Measurements from ENCODE around the gene CMTM7.

The CMTM7 gene

DNA sequence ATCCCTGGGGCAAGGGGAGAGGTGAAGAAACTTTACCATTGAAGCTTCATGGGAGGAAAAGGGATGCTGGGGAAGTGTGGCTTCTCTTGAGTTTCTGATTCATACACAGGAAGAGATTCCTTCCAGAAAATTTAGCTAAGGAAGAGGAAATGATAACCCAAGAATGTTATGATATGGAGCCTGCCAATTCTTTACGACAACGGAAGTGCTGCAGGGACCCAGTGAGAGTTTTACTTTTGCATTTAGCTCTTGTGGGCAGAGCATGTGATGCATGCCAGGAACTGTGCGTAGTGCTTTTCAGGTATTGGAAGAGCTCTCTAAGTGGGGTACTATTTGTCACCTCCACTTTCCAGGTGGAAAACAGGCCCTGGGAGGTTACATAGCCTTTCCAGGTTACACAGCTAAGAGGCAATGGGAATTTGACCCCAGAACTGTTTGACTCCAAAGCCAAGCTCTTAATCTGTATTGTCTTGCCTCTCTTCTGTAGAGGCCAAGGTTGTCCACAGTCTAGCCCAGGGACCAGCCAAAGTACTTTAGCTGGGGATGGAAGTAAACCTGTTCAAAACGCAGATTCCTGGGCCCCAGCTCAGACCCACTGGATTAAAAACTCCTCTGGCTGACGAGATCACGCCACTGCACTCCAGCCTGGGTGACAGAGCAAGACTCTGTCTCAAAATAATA, 23.0 kb downstream of the CMTM7 start:
- DNase-seq, result peak; percentile 53

DNA sequence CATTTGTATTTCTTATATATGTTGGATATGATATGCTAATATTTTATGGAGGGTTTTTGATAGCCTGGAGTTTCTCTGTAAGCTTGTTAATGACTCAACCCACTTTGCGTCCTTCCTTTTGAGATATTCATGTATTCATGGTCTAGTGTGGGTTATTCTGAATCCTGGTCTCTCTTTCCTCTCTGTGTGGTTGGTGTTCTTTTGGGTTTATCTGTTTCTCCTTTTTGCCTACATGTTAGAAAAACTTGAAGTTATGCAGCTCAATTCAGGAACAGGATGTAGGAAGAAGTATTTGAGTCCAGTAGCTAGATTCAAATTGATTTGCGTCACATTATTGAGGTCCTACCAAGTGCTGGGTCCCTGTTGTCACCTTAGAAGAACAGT, 28.1 kb downstream of the CMTM7 start:
- no peak for DNase-seq

DNA sequence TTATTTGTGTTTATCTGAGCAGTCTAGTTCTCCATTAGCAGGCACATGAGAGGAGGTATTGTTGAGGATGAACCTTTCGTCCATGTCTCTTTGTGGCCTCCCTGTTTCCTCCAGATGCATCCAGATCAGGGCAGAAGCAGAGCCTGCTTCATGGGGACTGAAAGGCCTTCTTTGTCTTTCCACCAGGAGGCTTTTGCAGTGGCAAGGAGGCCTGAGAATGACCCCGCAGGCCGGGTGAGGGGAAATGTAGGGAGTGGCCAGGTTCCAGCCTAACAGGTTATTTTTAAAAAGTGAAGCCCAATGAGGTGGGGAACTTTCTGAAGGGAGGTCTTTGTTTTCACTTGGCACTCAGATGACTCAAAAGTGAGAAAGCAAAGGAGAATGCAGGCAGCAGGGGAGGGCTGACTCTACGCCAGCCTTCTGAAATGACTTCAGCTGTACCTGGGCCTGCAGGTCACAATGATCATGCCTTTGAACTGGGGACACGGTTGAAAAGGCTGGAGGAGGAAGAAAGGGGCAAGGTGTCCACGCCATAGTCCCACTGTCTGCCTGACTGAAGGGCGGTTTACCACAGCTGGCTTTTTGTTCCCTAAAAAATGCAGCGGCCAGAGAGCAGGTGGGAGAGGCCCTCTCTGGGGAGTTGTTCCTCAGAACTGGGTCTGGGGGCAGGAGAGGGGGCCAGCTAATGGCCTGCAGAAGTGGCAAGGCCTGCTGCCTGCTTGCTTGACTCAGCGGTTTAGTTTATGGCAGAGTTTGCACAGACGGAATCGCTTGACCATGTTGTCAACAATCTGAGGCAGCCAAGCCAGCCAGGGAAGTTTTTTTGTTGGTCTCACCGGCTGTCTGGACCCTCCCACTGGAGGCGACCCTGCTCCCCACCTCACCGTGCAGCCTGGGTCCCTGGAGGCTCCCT, 28.7 kb downstream of the CMTM7 start:
- peak; percentile 44 for DNase-seq

DNA sequence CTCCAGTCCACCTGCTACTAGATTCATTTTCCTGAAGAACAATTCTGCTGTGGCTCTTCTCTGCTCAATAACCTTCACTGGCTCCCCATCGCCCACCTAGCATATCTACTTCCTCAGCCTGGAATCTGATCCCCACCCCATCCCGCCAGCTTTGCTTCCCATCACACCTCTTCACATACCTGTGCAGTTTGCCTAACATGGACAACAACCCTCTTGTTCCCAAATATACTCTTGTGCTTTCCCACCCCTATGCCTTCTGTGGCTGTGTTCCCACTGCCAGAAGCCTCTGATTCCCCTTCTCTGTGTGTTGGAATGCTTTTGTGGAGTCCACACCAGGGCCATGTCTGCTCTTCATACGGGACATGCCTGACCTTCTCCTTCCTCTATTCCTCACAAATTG, 29.5 kb downstream of the CMTM7 start:
- no peak for DNase-seq

DNA sequence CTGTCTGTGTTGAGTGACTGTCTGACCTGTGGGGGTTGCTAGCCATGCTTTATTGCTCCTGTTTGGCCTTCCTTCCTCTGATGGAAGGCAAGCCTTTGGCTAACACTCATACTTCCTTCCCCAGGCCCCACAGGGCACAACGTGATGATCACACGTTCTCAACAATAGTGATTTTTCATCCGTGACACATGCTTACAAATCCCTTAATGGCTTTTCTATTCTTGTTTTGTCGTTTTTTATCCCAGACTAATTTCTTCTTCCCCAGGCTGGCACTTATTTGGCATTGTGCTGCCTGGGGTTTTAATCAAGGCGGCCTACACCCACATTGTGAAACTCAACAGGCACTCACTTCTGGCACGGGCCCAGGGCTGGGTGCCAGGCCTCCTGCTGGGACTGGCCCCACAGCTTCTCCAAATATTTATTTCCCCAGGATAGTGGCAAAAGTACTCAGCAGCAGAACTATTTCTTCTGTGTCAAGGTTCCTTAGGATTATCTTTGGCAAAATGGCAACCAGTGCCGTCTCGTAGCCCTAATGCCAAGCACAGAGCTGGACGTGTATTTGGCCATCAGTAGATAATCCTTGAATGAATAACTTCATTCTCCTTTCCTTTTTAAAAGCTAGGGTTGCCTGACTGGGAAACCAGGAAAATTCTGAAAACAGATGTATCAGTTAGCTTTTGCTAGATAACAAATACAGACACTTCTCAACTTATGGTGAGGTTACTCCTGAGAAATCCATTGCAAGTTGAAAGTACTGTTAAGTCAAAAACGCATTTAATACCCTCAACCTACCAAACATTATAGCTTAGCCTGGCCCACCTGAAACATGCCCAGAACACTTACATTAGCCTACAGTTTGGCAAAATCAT, 30.6 kb downstream of the CMTM7 start:
- DNase-seq, result no peak

DNA sequence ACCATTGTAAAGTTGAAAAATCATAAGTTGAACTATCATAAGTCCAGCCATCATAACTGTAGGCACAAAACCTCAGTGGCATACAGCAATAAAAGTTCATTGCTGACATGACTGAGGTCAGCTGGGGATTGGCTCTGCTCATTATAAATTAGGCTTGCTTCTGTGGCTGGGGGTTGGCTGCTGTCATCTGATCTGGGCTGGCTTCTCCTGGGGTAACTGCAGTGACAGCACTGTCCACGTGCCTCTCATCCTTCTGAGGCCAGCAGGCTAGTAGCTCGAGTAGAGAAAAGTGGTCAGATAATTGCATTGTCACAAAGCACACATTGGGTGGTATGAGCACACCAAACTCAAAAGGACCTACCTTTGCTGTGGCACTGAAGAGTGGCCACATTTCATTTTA, 31.3 kb downstream of the CMTM7 start:
- no peak for DNase-seq

DNA sequence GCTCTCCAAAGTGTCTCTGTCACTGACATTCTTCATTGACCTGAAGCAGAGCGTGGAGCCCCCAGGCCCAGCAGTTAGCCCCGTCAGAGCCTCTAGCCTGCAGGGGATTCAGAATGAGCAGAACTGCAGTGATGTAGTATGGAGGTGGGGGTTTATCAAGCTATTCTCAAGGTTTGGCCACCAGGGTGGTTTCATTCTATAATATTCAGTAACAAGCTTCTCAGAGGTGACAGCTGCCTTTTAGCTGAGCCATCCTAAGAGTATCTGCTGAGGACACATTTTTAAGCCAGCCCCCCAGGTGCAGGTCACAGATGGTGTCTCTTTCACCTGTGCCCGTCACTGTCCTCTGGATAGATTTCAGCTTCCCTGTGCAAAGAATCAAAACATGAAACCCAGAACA, 31.9 kb downstream of the CMTM7 start:
- no peak for DNase-seq

DNA sequence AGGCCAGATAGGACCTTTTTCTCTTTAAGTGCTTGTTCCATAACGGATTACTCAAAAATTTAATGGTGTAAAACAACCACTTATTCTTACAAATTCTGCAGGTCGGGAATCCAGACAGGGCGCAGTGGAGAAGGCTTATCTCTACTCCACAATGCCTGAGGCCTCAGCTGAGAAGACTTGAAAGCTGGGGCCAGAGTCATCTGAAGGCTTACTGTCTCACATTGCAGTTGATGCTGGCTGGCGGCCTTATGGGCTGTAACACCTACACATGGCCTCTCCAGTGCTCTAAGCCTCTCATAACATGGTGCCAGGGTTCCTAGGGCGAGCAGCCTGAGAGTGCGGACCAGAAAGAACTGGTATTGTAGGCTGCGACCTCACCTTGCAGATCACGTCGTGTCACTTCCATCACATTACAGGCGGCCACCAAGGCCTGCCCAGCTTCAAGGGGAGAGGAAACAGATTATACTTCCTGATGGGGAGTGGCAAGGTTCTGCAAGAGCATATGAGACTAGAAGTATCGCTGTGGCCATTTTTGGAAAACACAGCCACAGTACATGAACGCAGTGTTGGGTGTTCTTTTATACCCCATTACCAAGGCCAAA, 32.4 kb downstream of the CMTM7 start:
- DNase-seq, result peak; percentile 45

DNA sequence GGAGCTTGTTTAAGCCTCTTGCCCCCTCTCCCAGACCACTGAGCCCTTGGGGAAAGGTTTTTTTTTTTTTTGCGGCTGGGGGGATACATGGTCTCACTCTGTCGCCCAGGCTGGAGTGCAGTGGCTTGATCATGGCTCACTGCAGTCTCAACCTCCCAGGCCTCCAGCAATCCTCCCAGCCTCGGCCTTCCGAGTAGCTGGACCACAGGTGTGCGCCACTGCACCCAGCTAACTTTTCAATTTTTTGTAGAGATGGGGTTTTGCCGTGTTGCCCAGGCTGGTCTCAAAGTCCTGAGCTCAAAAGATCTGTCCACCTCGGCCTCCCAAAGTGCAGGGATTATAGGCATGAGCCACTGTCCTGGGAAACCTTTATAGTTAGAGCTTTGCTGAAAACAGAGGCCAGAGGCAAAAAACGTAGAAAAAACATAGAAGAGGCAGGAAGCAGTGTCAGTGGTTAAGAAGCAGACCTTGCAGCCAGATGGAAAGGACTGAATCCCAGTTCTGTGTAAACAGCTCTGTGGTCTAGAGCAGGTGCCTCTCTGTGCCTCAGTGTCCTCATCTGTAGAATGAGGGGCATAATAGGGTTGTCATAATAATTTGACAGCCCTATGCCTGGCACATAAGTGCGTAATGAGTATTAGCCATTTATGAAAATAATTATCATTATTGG, 33.1 kb downstream of the CMTM7 start:
- no peak for DNase-seq

DNA sequence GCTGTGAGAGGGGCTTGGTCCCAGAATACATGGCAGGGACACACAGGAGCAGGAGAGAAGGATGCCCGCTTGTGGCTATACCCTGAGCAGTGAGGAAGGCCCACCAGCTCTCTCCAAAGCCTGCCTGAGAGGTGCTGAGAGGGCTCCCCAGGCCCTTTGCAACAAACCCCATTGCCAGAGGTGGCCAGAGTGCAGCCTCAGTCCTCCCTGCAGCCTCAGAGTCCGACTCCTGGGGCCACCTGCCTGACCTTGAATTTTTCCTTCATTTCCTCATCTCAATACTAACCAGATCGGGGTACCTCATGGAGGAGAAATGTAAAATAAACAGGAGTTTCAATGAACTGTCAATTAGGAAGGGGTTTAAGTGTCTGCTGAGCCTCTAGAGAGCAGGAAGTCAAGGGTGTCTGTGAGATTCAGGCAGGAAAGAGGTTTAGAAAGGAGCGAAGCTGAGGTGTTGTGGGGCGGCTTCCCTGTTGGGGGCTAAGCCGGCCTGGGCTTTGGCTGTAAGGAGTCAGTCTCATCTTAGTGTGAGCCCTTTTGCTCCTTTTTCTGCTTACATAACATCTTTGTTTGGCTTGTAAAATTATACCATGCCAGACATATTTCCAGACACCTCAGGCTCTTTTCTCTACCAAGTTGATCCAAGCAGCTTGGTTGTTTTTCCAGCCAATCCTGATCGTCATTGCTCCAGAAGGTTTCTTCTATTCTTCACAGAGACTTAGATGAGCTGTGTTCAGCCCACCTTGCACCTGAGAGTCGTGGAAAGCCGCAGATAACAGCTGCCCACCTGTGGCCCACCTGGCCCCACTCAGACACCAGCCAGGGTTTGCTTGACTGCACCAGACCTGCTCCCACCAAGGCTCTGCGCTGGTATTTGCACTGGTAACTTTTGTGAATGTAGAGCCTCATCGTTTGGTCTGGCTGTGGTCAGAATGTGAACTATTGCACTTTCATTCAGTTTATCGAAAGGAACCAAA, 36.7 kb downstream of the CMTM7 start:
- peak; percentile 47 for DNase-seq

DNA sequence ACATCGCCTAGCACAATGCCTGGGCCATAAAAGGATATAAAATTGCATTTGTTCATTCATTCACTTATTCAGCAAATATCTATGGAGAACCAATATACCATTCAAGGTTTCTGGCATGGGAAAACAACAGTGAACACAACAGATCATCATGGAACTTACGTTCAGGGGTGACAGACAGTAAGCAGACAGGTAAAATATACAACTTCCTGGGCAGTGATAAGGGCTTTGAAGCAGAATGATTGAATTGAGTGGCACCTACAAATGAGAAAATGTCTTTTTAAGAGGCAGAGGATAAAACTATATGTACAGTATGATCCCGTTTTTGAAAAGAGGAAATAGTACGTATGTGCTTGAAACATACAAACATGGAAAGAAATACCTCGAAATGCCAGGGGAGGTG, 39.2 kb downstream of the CMTM7 start:
- no peak for DNase-seq

DNA sequence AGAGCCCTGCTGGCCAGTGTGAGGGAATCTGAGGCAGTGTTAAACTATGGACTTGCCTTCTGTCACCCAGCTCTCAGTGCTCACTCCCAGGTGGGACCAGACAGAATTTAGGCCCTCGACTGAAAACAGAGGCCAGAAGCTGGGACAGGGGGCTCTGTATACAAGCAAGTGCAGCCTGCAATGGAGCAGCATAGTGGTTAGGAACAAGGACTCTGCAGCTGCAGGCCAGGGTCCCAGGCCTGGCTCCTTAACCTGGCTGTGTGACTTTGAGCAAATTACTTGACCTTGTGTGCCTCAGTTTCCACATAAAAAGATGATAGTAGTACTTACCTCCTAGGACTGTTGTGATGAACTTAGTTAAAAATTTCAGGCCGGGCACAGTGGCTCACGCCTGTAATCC, 39.8 kb downstream of the CMTM7 start:
- no peak for DNase-seq

DNA sequence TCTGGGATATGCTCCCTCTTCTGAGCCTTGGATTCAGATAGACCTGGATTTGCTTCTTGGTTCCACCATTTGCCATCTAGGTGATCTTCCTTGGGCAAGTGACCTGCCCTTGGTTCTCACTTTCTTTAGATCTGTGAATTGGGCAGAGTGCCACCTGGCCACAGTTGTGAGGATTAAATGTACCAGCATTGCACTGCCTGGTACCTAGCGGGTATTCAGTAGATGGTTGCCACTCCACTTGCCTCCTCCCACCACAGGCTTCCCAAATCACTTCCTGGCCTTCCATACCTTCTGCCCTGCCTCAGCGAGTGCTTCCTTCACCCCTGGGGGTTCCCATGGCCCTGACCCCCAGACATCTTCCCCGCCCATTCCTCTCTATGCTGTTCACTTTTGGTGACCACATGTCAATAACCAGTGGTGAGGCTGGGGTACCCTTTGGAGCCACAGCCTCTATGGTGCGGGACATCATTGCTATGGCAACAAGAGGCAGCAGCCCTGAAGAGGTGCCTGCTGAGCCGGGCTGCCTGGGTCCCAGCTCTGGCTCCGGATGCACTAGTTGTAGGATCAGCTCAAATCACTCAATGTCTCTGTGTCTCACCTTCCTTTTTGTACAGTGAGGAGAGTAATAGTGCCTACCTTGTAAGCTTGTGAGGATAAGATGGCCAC, 40.5 kb downstream of the CMTM7 start:
- no peak for DNase-seq

DNA sequence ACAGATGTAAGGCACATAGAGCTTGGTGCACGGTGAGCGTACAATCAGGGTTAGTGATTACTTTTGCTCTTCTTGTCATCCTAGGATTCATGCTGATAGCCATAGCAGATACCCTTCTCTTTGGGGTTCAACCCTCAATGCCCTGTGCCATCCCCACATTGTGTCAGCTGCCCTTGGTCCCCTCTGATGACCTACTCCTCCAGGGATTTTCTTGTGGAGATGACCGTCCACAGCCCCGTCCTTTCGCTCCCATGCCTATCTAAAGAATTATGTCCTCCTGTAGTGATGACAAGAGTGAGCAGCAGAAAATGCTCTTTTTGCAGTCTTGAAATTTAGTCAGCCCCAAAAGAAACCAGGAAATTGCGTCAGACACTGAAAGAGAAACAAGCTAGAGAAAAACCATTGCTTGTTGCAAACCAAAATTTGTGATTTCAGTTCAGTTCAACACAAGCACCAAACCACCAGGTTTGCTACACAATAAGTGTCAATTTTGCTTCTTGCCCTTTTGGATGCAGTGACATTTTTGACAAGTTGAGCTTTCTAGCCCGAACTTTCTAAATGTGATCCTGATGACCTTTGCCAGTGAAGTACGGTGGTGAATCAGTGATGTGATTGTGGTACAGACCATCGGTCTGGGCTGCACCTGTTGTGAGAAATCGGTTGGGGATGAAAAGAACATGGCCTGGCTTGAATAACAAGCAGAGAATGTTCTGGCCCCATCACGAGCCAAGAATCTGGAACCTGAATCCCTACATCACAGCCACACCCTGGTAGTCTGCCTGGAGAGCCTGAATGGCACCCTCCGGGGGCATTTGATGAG, 41.3 kb downstream of the CMTM7 start:
- no peak for DNase-seq

DNA sequence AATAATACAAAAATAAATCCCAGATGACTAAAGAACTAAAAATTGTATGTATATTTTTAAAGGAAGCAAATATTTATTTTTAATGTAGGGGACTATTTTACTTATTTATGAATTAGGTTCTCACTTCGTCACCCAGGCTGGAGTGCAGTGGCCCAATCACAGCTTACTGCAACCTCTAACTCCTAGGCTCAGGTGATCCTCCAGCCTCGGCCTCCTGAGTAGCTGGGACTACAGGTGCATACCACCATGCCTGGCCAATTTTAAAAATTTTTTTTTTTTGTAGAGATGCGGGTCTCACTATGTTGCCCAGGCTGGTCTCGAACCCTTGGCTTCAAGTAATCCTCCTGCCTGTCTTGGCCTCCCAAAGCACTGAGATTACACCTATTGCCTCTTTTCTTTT, 42.6 kb downstream of the CMTM7 start:
- no peak for DNase-seq

DNA sequence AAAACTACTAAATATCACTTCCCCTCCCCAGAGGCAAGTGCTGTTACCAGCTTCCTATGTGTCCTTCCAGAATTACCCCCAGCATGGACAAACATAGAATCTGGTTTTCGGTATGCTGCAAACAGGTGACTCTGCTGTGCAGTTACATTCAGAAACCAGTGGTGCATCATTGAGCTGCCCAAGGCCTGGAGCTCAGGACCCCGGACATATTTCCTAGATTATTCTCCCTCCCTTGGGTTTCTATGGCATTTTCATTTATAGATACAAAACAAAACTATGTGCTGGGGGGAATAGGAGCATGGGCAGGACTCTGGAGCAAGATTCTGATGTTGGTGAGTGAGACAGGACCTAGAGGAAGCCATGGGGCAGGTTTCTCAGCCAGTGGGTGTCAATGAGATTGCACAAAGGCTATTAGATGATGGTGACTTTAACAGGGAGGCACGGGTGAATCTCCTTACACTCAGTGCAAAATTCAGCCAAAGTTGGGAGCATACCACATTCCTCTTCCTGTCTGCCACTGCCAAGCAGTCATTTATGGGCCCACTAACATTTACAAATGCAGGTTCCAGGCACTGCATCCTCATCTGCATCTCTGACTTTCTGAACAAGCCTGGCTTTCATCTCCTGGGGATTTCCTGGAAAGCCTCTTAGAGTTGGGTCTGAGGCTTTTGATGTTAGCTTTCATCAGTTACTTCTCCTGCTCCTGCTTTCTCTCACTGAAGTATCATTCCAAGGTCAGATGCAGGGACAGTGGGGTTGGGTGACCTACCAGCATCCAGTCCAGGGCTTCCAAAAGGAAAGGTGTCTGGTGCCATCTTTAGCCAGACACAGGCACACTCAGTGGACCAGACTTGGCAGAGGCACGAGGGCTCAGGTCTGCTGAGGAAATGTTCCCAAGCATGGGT, 44.5 kb downstream of the CMTM7 start:
- no peak for DNase-seq

DNA sequence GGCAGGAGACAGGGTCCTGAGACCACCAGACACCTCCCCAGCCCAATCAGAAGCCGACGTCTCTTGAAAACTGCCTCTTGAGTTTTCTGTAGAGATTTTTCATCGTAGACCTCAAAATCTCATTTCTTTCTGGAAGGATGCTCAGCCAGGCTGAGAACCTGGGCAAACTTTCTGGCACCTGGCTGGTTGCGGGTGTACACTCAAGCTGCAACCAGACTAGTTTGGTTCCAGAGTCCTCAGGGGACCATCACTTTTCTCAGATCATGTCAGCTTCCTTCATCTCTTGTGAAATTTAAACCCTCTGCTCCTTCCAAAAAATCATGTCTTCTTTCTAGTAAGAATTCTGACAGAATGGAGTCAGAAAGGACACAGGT, 45.1 kb downstream of the CMTM7 start:
- no peak for DNase-seq

DNA sequence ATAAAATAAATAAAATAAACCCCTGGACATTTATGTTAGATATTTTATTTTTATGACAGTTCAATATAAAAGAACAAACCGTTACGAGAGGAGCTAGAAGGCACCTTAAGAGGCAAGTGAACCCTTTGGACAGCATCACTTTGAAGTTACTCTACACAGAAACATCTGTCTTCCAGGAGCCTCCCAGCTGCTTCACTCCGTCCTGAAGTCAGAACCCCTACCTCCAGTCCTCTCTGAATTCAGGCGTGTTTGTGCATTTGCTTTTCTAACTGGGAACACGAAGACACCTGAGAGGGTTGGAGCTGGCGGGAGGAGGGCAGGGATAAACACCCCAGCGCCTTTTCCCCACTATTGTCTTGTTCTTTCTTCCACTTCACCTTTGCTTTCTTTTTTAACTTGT, 46.2 kb downstream of the CMTM7 start:
- no peak for DNase-seq

Measured in CD4-positive, alpha-beta T cell treated with Interleukin-15 for 1 hour (primary cell).